Activated CD8-positive, alpha-beta memory T cell treated with anti-CD3 and anti-CD28 coated beads, Interleukin-2, amount 50 U/mL, for 4 hours (primary cell): ENCODE results near the gene TXNDC15.
A peak's percentile ranks its signal among the peaks of the same experiment; 100 is the strongest.
"Not testable (repeated sequence)": the region's sequence is repeated elsewhere in the genome, so short reads cannot be mapped to it uniquely, and the experiment has no call there.

Experiments used
- DNase-seq: peaks from one replicate; pipeline ENCODE4 v3.0.0-alpha.2; 2020

TXNDC15 gene

GRCh38 chr5:134873987-134874830 lies at the start of gene TXNDC15:
Gene TXNDC15 (plus strand): TSS chr5:134874371. CDS start chr5:134874428, 57 bp downstream.
- peak; percentile 79 for DNase-seq

- DNase-seq: no peak
These were observed 49.5 kb upstream of the TXNDC15 start for GRCh38 chr5:134824681-134825080.

- DNase-seq: no peak
These were observed 49.0 kb upstream of the TXNDC15 start for GRCh38 chr5:134825212-134825611.

- no peak for DNase-seq
These were observed 40.7 kb upstream of the TXNDC15 start for GRCh38 chr5:134833340-134834032.

GRCh38 chr5:134835623-134836022 lies 38.5 kb upstream of the TXNDC15 start:
- no peak for DNase-seq

GRCh38 chr5:134837530-134838181 lies 36.5 kb upstream of the TXNDC15 start:
- no peak for DNase-seq

GRCh38 chr5:134838361-134838760 lies 35.8 kb upstream of the TXNDC15 start:
- DNase-seq: not testable (repeated sequence)

GRCh38 chr5:134840811-134841210 lies 33.4 kb upstream of the TXNDC15 start:
- no peak for DNase-seq

GRCh38 chr5:134844252-134844651 lies 29.9 kb upstream of the TXNDC15 start:
- DNase-seq: no peak

- DNase-seq: no peak
These were observed 28.8 kb upstream of the TXNDC15 start for GRCh38 chr5:134845335-134845851.

- DNase-seq: peak; percentile 91
These were observed 28.1 kb upstream of the TXNDC15 start, which contains the start of gene C5orf24 for GRCh38 chr5:134845852-134846640. Gene C5orf24 (plus strand): TSS chr5:134845968. CDS start chr5:134854901, 8,933 bp downstream.

- DNase-seq: no peak
These were observed 27.6 kb upstream of the TXNDC15 start for GRCh38 chr5:134846641-134846960.

- not testable (repeated sequence) for DNase-seq
These were observed 24.7 kb upstream of the TXNDC15 start for GRCh38 chr5:134849434-134849933.

GRCh38 chr5:134851307-134851923 lies 22.8 kb upstream of the TXNDC15 start:
- no peak for DNase-seq

- DNase-seq: not testable (repeated sequence)
These were observed 17.7 kb upstream of the TXNDC15 start for GRCh38 chr5:134856465-134856864.

- DNase-seq: no peak
These were observed 16.8 kb upstream of the TXNDC15 start for GRCh38 chr5:134857401-134857800.

- DNase-seq: no peak
These were observed 9.5 kb upstream of the TXNDC15 start for GRCh38 chr5:134864707-134865106.

- no peak for DNase-seq
These were observed 677 bp upstream of the TXNDC15 start for GRCh38 chr5:134873494-134873893.

- DNase-seq: peak; percentile 26
These were observed 872 bp downstream of the TXNDC15 start for GRCh38 chr5:134874831-134875655.

GRCh38 chr5:134877159-134877558 lies 3.0 kb downstream of the TXNDC15 start:
- no peak for DNase-seq

- DNase-seq: no peak
These were observed 4.2 kb downstream of the TXNDC15 start for GRCh38 chr5:134878403-134878802.
